Esophagus (tissue), 2 donors: ENCODE data around the gene SPN. TPM values are rescaled to one million over a fixed set of nuclear protein-coding genes. Genes with fewer than 3 reads are reported as not detected.
"Not testable (repeated sequence)": the region's sequence is repeated elsewhere in the genome, so short reads cannot be mapped to it uniquely, and the experiment has no call there.

ENCODE experiments used
- H3K27ac ChIP-seq, 2 donors: one replicate each; pipeline ENCODE4 v1.5.1; 2013; ENCODE audit warnings: low read depth in 2 of 2, mild to moderate bottlenecking in 2 of 2, inconsistent platforms in 1 of 2, low read length in 1 of 2, moderate library complexity in 1 of 2
- H3K27me3 ChIP-seq, 2 donors: one replicate each; pipeline ENCODE4 v1.6.1; 2013; ENCODE audit warnings: low read length in 2 of 2, control low read depth in 1 of 2, mild to moderate bottlenecking in 1 of 2; ENCODE audit not compliant: insufficient read depth in 2 of 2, control insufficient read depth in 1 of 2
- H3K36me3 ChIP-seq, 2 donors: one replicate each; pipeline ENCODE4 v1.6.1; 2013; ENCODE audit warnings: low read length in 1 of 2; ENCODE audit not compliant: control insufficient read depth in 2 of 2, insufficient read depth in 2 of 2
- H3K4me1 ChIP-seq, 2 donors: one replicate each; pipeline ENCODE4 v1.6.1; 2013; ENCODE audit warnings: low read length in 1 of 2; ENCODE audit not compliant: control insufficient read depth in 2 of 2, insufficient read depth in 2 of 2
- H3K4me3 ChIP-seq, 2 donors: one replicate each; pipeline ENCODE4 v1.5.1; 2013; ENCODE audit warnings: low read length in 2 of 2, mild to moderate bottlenecking in 2 of 2, low read depth in 1 of 2, moderate library complexity in 1 of 2
- H3K9me3 ChIP-seq, 2 donors: one replicate each; pipeline ENCODE4 v1.6.1; 2013; ENCODE audit warnings: mild to moderate bottlenecking in 2 of 2, low read depth in 1 of 2, low read length in 1 of 2, moderate library complexity in 1 of 2; ENCODE audit not compliant: control insufficient read depth in 2 of 2, insufficient read depth in 1 of 2
- WGBS, 2 donors: extraction: QIAGEN DNeasy Blood & Tissue Kit; methylation state at CpG; one replicate each; pipeline ENCODE4 v1.1.7; 2013; 5-methylcytosine and 5-hydroxymethylcytosine counted together
- polyA plus RNA-seq, 2 donors: library from polyadenylated mRNA; stranded (reverse); fragments of 200-250 nt; gene quantifications; one replicate each; pipeline ENCODE4 v1.2.3, GENCODE V29; 2013
- donor health status: healthy with polysubstance abuse.
- donor health status: Bipolar disorder and iron deficiency.

Gene SPN
- polyA plus RNA-seq, 2 donors = 1.1 to 1.5 TPM

GRCh38 chr16:29658705-29659104, 4.3 kb upstream of the SPN start:
- Histone ChIP-seq H3K4me3 (no peak overlapping the region), H3K27ac (no peak overlapping the region), H3K4me1 (no peaks in the 10 kb centered on the region), H3K36me3 (no peaks in the 10 kb centered on the region), H3K9me3 (no peaks in the 10 kb centered on the region), H3K27me3 (no peaks in the 10 kb centered on the region)
- WGBS, 2 donors = 74 to 82% methylated on average over 6 of the region's 6 CpGs

DNA sequence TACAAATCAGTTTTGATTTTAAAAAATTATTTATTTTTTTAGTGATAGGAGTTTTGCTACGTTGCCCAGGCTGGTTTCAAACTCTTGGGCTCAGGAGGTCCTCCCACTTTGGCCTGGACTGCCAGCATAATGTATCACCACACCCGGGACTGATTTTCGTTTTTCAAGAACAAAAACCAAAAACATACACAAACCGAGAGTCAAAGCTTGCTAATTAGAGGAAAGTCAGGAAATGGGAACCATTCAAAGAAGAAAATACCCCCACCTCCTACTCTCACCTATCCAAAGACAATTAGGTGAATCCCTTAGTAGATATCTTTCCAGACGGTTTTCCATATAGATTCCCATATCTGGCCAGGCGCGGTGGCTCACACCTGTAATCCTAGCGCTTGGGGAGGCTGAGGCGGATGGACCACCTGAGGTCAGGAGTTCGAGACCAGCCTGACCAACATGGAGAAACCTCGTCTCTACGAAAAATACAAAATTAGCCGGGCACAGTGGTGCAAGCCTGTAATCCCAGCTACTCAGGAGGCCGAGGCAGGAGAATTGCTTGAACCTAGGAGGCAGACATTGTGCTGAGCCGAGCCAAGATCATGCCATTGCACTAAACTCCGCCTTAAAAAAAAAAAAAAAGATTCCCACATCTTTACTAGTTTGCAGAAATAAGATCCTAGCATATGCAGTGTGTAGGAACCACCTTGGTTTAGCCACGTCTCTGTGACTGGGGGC, 883 bp upstream of the SPN start:
- H3K36me3 ChIP-seq = no peaks in the 10 kb centered on the region
- H3K4me1 ChIP-seq = no peaks in the 10 kb centered on the region
- 72 to 73% methylated on average over 17 of the region's 17 CpGs for WGBS, 2 donors
- H3K27me3 ChIP-seq = no peaks in the 10 kb centered on the region
- no peak overlapping the region for H3K4me3 ChIP-seq
- no peak overlapping the region for H3K27ac ChIP-seq
- no peaks in the 10 kb centered on the region for H3K9me3 ChIP-seq

DNA sequence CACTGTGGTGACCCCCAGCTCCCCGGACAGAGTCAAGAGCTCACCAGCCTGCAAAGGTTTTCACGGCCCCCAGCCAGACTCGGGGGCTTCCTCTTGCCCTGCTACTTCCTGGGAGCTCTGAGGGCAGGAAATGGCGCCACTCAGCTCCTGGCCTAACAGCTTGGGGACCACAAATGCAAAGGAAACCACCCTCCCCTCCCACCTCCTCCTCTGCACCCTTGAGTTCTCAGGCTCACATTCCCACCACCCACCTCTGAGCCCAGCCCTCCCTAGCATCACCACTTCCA, 375 bp upstream of the SPN start:
- no peaks in the 10 kb centered on the region for H3K36me3 ChIP-seq
- H3K4me1 ChIP-seq = no peaks in the 10 kb centered on the region
- H3K9me3 ChIP-seq = no peaks in the 10 kb centered on the region
- peak overlapping the region; percentile 11 to 54 for H3K27ac ChIP-seq
- H3K27me3 ChIP-seq = no peaks in the 10 kb centered on the region
- no peak overlapping the region for H3K4me3 ChIP-seq
- WGBS, 2 donors = 54 to 62% methylated on average over 4 of the region's 4 CpGs

DNA sequence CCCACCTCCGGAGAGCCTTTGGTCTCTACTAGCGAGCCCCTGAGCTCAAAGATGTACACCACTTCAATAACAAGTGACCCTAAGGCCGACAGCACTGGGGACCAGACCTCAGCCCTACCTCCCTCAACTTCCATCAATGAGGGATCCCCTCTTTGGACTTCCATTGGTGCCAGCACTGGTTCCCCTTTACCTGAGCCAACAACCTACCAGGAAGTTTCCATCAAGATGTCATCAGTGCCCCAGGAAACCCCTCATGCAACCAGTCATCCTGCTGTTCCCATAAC, 702 bp downstream of the SPN start:
- Histone ChIP-seq H3K4me3 (peak overlapping the region; percentile 5 to 30), H3K27me3 (no peaks in the 10 kb centered on the region), H3K9me3 (no peaks in the 10 kb centered on the region), H3K36me3 (no peaks in the 10 kb centered on the region), H3K4me1 (no peaks in the 10 kb centered on the region), H3K27ac (no peak overlapping the region)
- WGBS, 2 donors = 78 to 82% methylated on average over 3 of the region's 3 CpGs

- H3K36me3 ChIP-seq = no peaks in the 10 kb centered on the region
- H3K27ac ChIP-seq = peak overlapping the region in 1 of 2 donors; percentile 9
- H3K27me3 ChIP-seq = no peaks in the 10 kb centered on the region
Observed at GRCh38 chr16:29664091-29664921, 1.3 kb downstream of the SPN start.

GRCh38 chr16:29665294-29666077, 2.4 kb downstream of the SPN start:
- WGBS, 2 donors = 69 to 71% methylated on average over 15 of the region's 15 CpGs
- H3K4me1 ChIP-seq = no peaks in the 10 kb centered on the region
- H3K36me3 ChIP-seq = no peaks in the 10 kb centered on the region
- H3K27me3 ChIP-seq = no peaks in the 10 kb centered on the region
- no peak overlapping the region for H3K27ac ChIP-seq
- no peak overlapping the region for H3K4me3 ChIP-seq
- H3K9me3 ChIP-seq = no peaks in the 10 kb centered on the region

More at GRCh38 chr16:29664091-29664921, 1.3 kb downstream of the SPN start:
- Histone ChIP-seq H3K4me1 (no peaks in the 10 kb centered on the region), H3K4me3 (peak overlapping the region; percentile 5 to 30), H3K9me3 (no peaks in the 10 kb centered on the region)
- WGBS, 2 donors = 74 to 77% methylated on average over 33 to 35 of the region's 35 CpGs

DNA sequence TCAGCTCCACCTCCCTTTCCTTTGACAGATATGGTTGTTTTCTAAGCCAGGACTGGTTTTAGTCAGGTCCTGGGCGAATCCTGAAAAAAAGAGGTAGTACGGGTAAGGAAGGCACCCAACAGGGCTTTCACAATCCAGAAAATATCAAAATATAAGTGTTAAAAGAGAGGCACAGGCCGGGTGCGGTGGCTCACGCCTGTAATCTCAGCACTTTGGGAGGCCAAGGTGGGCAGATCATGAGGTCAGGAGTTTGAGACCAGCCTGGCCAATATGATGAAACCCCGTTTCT, 4.2 kb downstream of the SPN start:
- H3K4me3 ChIP-seq, H3K4me1 ChIP-seq, H3K27ac ChIP-seq, H3K36me3 ChIP-seq, H3K9me3 ChIP-seq, H3K27me3 ChIP-seq: not testable (repeated sequence)
- 88 to 91% methylated on average over 6 of the region's 6 CpGs for WGBS, 2 donors

GRCh38 chr16:29667755-29668154, 4.7 kb downstream of the SPN start:
- Histone ChIP-seq H3K27ac (no peak overlapping the region), H3K9me3 (no peaks in the 10 kb centered on the region), H3K4me3 (no peak overlapping the region), H3K27me3 (no peaks in the 10 kb centered on the region), H3K36me3 (no peaks in the 10 kb centered on the region), H3K4me1 (no peaks in the 10 kb centered on the region)
- WGBS, 2 donors = 96% methylated on average over 12 of the region's 12 CpGs

DNA sequence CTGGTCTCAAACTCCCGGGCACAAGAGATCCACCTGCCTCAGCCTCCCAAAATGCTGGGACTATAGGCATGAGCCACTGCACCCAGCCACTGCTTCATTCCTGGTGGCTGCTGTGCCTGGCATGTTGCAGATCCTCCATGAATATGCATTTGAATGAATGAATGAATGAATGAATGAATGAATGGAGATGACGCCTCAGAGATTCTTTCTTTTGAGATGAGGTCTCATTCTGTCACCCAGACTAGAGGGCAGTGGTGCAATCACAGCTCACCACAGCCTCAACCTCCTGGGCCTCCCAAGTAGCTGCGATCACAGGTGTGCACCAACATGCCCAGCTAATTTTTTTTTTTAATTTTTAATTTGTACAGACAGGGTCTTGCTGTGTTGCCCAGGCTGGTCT, 5.2 kb downstream of the SPN start:
- H3K4me3 ChIP-seq = no peak overlapping the region
- no peaks in the 10 kb centered on the region for H3K27me3 ChIP-seq
- WGBS, 2 donors = 92 to 93% methylated on average over 3 of the region's 3 CpGs
- H3K27ac ChIP-seq = no peak overlapping the region
- H3K36me3 ChIP-seq = no peaks in the 10 kb centered on the region
- no peaks in the 10 kb centered on the region for H3K9me3 ChIP-seq
- H3K4me1 ChIP-seq = no peaks in the 10 kb centered on the region
